ENCODE measurements around the gene ZYX.
"Not testable (repeated sequence)": the region's sequence is repeated elsewhere in the genome, so short reads cannot be mapped to it uniquely, and the experiment has no call there.

The ZYX gene

GRCh38 chr7:143384661-143385631 is 3.8 kb downstream of the ZYX start:
- no peak for DNase-seq (ENCODE audit: low read depth)

- no peak for DNase-seq (ENCODE audit: low read depth)
These were observed 5.0 kb downstream of the ZYX start for GRCh38 chr7:143385891-143386781.

GRCh38 chr7:143387156-143387975 is 6.2 kb downstream of the ZYX start:
- no peak for DNase-seq (ENCODE audit: low read depth)

- no peak for DNase-seq (ENCODE audit: low read depth)
These were observed 6.9 kb downstream of the ZYX start for GRCh38 chr7:143388051-143388450.

GRCh38 chr7:143388491-143389101 is 7.5 kb downstream of the ZYX start:
- no peak for DNase-seq (ENCODE audit: low read depth)

- DNase-seq (ENCODE audit: low read depth), result no peak
These were observed 8.4 kb downstream of the ZYX start for GRCh38 chr7:143389316-143390103.

- DNase-seq (ENCODE audit: low read depth), result no peak
These were observed 9.1 kb downstream of the ZYX start for GRCh38 chr7:143390104-143390772.

- DNase-seq (ENCODE audit: low read depth), result no peak
These were observed 9.7 kb downstream of the ZYX start for GRCh38 chr7:143390773-143391317.

- peak; percentile 56 for DNase-seq (ENCODE audit: low read depth)
These were observed 10.6 kb downstream of the ZYX start for GRCh38 chr7:143391462-143392404.

GRCh38 chr7:143392427-143392826 is 11.3 kb downstream of the ZYX start:
- not testable (repeated sequence) for DNase-seq (ENCODE audit: low read depth)

- DNase-seq (ENCODE audit: low read depth), result no peak
These were observed 11.7 kb downstream of the ZYX start for GRCh38 chr7:143392875-143393266.

- DNase-seq (ENCODE audit: low read depth), result no peak
These were observed 12.3 kb downstream of the ZYX start for GRCh38 chr7:143393267-143394041.

- DNase-seq (ENCODE audit: low read depth), result no peak
These were observed 12.9 kb downstream of the ZYX start for GRCh38 chr7:143394068-143394467.

GRCh38 chr7:143394777-143395176 is 13.6 kb downstream of the ZYX start:
- DNase-seq (ENCODE audit: low read depth), result no peak

GRCh38 chr7:143395187-143396149 is 14.3 kb downstream of the ZYX start:
- DNase-seq (ENCODE audit: low read depth), result peak; percentile 36

- DNase-seq (ENCODE audit: low read depth), result no peak
These were observed 15.0 kb downstream of the ZYX start for GRCh38 chr7:143396182-143396581.

Measured in ELR (cell line).